ENCODE measurements around the gene GNAT1. TPM values are rescaled to one million over a fixed set of nuclear protein-coding genes. Genes with fewer than 3 reads are reported as not detected.

Gene GNAT1
- total RNA-seq, 1 experiment from 2014 or later = not detected

GRCh38 chr3:50177346-50177745, 14.1 kb upstream of the GNAT1 start:
- no peak for DNase-seq (ENCODE audit: low read depth)

DNA sequence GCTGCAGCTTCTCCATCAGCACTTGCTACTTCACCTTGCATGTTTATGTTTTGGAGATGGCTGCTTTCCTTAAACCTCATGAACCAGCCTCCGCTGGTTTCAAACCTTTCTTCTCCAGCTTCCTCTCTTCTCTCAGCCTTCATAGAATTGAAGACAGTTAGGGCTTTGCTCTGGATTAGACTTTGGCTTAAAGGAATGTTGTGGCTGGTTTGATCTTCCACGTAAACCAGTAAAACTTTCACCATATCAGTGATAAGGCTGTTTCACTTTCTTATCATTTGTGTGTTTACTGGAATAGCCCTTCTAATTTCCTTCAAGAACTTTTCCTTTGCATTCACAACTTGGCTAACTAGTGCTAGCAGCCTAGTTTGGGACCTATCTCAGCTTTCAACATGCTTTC, 11.7 kb upstream of the GNAT1 start:
- no peak for DNase-seq (ENCODE audit: low read depth)

GRCh38 chr3:50181985-50182384, 9.4 kb upstream of the GNAT1 start:
- no peak for DNase-seq (ENCODE audit: low read depth)

- DNase-seq (ENCODE audit: low read depth) = no peak
Observed at GRCh38 chr3:50182533-50183099, 8.8 kb upstream of the GNAT1 start.

GRCh38 chr3:50183755-50184154, 7.7 kb upstream of the GNAT1 start:
- no peak for DNase-seq (ENCODE audit: low read depth)

- no peak for DNase-seq (ENCODE audit: low read depth)
Observed at GRCh38 chr3:50184242-50184978, 7.0 kb upstream of the GNAT1 start.

DNA sequence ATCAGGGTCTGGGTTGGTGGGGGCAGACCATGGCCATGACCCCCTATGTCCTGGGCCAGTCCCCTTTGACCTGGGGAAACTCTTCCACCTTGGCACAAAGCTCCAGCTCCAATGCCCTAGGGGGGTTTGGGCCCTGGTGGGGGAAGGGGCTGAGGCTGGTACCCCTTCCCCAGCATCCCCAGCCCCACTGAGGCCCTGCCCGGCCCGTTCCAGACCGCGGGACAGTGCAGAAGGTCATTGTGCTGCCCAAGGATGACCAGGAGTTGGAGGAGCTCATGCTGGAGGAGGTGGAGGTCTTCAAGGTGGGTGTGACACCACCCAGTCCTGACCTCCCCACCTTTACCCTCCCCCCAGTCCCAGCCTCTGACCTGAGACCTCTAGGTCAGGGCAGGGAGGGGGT, 6.2 kb upstream of the GNAT1 start:
- no peak for DNase-seq (ENCODE audit: low read depth)

DNA sequence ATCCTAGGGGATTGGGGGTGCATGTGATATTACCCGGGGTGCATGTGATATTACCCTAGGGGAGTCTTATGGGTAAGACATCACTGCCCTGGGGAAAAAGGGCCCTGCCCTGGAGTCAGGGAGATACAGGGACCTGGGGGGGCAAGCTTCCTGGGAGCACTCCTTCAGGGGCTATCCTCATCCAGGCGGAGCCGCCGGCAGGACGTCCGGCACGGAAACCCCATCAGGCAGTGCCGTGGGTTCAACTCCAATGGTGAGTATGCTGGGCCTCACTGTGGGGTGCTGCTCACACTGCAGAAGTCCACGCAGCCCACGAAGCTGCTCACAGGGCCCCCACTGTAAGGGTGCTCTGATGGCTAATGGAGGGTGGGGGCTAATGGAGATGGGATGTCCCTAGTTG, 5.3 kb upstream of the GNAT1 start:
- DNase-seq (ENCODE audit: low read depth) = no peak

GRCh38 chr3:50187750-50188149, 3.7 kb upstream of the GNAT1 start:
- DNase-seq (ENCODE audit: low read depth) = no peak

GRCh38 chr3:50189274-50189673, 2.1 kb upstream of the GNAT1 start:
- peak; percentile 75 for DNase-seq (ENCODE audit: low read depth)

DNA sequence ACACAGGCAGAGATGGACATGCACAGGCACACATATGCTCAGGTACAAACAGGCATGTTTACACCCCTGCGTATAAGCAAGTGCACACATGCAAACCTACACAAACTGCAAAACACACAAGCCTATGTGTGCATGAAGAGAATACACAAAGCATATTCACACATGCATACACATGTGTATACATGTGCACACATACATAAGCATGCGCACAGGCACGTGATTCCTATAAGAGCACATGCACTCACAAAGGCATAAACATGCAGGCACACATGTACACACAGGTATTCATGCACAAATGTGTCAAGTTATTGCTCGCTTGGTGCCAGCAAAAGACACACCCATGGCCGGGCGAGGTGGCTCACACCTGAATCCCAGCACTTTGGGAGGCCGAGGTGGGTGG, 1.4 kb upstream of the GNAT1 start:
- no peak for DNase-seq (ENCODE audit: low read depth)

- no peak for DNase-seq (ENCODE audit: low read depth)
Observed at GRCh38 chr3:50192124-50192523, 714 bp downstream of the GNAT1 start.

- peak; percentile 43 for DNase-seq (ENCODE audit: low read depth)
Observed at GRCh38 chr3:50192689-50193141, 1.3 kb downstream of the GNAT1 start.

- DNase-seq (ENCODE audit: low read depth) = no peak
Observed at GRCh38 chr3:50193286-50193685, 1.9 kb downstream of the GNAT1 start.

- no peak for DNase-seq (ENCODE audit: low read depth)
Observed at GRCh38 chr3:50193746-50194127, 2.3 kb downstream of the GNAT1 start.

- DNase-seq (ENCODE audit: low read depth) = peak; percentile 46
Observed at GRCh38 chr3:50194128-50194902, 2.9 kb downstream of the GNAT1 start.

GRCh38 chr3:50194903-50195500, 3.6 kb downstream of the GNAT1 start:
- DNase-seq (ENCODE audit: low read depth) = no peak

DNA sequence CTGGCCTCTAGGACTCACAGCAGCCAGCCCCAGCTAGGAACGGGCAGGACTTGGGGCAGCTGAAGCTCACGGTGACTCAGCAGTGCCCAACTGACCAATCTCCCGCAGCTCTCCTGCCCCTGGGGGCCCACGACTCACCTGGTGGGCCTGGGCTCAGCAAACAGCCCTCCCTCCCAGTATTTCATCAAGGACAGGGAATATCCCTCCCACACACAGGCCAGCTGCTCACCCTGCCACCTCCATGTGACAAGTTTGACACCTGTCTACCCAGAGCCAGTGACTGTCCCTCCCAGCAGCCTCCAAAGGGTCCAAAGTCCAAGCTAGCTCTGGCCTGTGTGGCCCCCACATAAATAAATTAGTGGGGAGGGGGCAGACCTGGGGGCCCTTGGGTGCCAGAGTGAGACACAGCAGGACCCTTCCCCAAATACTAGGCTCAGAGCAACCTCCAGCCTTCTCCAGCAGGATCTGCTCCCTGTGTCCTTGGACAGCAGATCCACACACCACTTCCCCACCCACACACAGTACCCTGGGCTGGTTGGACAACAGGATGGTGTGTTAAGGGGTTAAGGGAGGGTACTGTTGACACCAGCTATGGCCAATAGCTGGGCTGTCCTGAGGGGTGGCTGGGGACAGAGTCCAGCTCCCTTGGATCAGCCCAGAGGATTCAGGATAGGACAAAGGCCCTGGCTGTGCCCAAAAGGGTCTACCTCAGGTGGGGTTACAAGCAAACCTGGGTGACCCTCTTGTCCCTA, 4.3 kb downstream of the GNAT1 start:
- DNase-seq (ENCODE audit: low read depth) = no peak

DNA sequence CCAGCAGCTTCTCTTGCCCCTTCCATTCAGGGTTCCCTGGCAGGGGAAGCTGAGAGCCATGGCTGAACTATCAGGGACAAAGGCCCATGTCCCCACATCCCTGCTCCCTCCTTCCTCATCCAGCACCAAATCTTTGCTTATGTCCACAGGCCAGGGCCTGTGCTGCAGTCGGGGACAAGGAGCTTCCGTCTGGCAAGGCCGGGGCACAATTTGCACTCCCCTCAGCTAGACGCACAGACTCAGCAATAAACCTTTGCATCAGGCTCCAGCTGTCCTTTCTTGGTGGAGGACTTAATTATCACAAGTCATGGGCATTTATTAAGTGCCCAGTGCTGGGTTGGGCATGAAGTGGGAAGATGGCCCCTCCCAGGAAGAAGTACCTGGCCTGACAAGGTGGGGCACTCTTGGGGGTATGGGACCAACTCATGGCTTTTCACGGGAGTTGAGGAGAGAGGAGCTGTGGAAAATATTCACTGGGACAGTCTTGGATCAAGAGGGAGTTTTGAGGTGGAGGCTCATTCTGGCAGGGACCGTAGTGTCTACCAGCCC, 4.9 kb downstream of the GNAT1 start:
- no peak for DNase-seq (ENCODE audit: low read depth)

- DNase-seq (ENCODE audit: low read depth) = no peak
Observed at GRCh38 chr3:50201573-50202315, 10.3 kb downstream of the GNAT1 start.

All from RPMI7951 (cell line).